A673 (cell line): ENCODE data around the gene USHBP1.

ENCODE experiments used
- CTCF ChIP-seq: fragments of 300-800, 200-600 bp; sonication (generic); conservative IDR thresholded peaks from 2 replicates; pipeline ENCODE4 v1.5.1; 2017; ENCODE audit warnings: low read depth, mild to moderate bottlenecking, antibody characterized with exemption, low read length, moderate library complexity, mixed read lengths
- EZH2 ChIP-seq: fragments of 200-600 bp; sonication (generic); IDR thresholded peaks from 2 replicates; pipeline ENCODE4 v1.6.1; 2017; ENCODE audit warnings: borderline replicate concordance, low read depth, mild to moderate bottlenecking, mixed read lengths, antibody characterized with exemption, low read length; ENCODE audit not compliant: poor library complexity, severe bottlenecking

DNA sequence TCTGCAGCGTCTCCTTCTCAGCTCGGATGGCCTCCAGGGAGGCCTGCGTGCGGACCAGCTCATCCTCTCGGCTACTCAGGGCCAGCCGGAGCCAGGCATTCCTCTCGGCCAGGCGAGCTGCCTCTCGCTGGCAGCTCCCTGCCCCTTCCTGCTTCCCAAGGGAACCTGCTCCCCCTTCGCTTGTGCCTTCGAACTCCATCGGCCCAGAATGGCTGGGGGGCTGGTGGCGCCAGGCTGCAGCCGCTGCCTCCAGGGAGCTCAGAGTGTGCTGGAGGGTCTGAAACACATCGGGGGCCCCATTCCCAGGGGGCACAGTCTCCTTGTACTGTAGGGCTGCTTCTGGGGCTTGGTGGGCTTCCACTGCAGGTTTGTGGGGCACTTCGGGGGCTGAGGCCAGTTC is 2.0 kb downstream of the USHBP1 start:
- TF ChIP-seq CTCF, result no peak
- TF ChIP-seq EZH2, result no peak
